HepG2 (cell line): ENCODE results near the gene DPCD. TPM values are rescaled to one million over a fixed set of nuclear protein-coding genes. Genes with fewer than 3 reads are reported as not detected.

Source experiments
- ATAC-seq: fragments of 200-7000 bp; cut with Tn5 transposase; 3 replicates; pipeline ENCODE4 v1.9.1; 2020; ENCODE audit warnings: mild to moderate bottlenecking, moderate library complexity
- BruUV-seq: library from RNA; stranded (reverse); fragments of 400-500 nt; replicated peaks from 2 replicates; lab custom pipeline; 2021; lab: Mats Ljungman, UMichigan
- CTCF ChIA-PET: fragments of 300-600 bp; formaldehyde crosslinking; extraction: SDS; loops from one replicate; lab custom pipeline; 2021; ENCODE audit warnings: low total read pairs, inconsistent platforms, low intra/inter-chr PET ratio; lab: Yijun Ruan, JAX
- POLR2A ChIA-PET: fragments of 350-600 bp; sonication (Branson Sonifier 250); formaldehyde crosslinking; loops from one replicate; lab custom pipeline; 2020; ENCODE audit warnings: antibody characterized with exemption, inconsistent platforms; lab: Yijun Ruan, JAX
- DNase-seq: peaks from one replicate; pipeline ENCODE4 v3.0.0-alpha.2; 2015; ENCODE audit warnings: low spot score
- FAIRE-seq: peaks from 3 replicates; lab custom pipeline; 2011; peaks lifted over from hg19 to GRCh38; lab: Jason Lieb, UNC
- H2AFZ ChIP-seq: one replicate; pipeline ENCODE4 v1.6.1; 2011; ENCODE audit warnings: low read length, inconsistent platforms
- H3K27ac ChIP-seq: fragments of 300-600 bp; 3 replicates; pipeline ENCODE4 v1.8.0; 2011; ENCODE audit warnings: mixed run types, mild to moderate bottlenecking, mixed read lengths, low read length, inconsistent platforms; ENCODE audit not compliant: insufficient read depth; ENCODE audit errors: extremely low read length
- H3K27me3 ChIP-seq, 2 experiments: fragments of 200-600 bp in 1 of 2; 2 replicates in 1 of 2; 3 replicates in 1 of 2; pipeline versions ENCODE4 v1.6.0 to v1.8.0; 2011; ENCODE audit warnings: low read length in 2 of 2, mild to moderate bottlenecking in 2 of 2, moderate library complexity in 2 of 2, inconsistent platforms in 1 of 2; ENCODE audit not compliant: insufficient read depth in 2 of 2, control insufficient read depth in 1 of 2
- H3K36me3 ChIP-seq, 2 experiments: fragments of 200-600 bp in 1 of 2; replicated peaks in 1 of 2; 2 replicates in 1 of 2; 3 replicates in 1 of 2; pipeline versions ENCODE4 v1.5.1 to v1.8.0; 2011; ENCODE audit warnings: low read length in 2 of 2, inconsistent platforms in 1 of 2; ENCODE audit not compliant: insufficient read depth in 2 of 2, control insufficient read depth in 1 of 2
- H3K4me1 ChIP-seq: 2 replicates; pipeline ENCODE4 v1.5.1; 2012; ENCODE audit warnings: low read length, inconsistent platforms; ENCODE audit not compliant: insufficient read depth
- H3K4me2 ChIP-seq: 2 replicates; pipeline ENCODE4 v1.6.0; 2011; ENCODE audit warnings: low read depth, low read length, inconsistent platforms
- H3K4me3 ChIP-seq, 3 experiments: fragments of 200-600 bp in 1 of 3; sonication (generic), shearing (Covaris generic) in 1 of 3; replicated peaks in 1 of 3; 2 replicates each; pipeline ENCODE4 v1.5.1; 2011 to 2016; ENCODE audit warnings: low read length in 3 of 3, inconsistent platforms in 2 of 3, low read depth in 2 of 3, mild to moderate bottlenecking in 2 of 3, control low read depth in 1 of 3, mixed read lengths in 1 of 3; ENCODE audit not compliant: insufficient read depth in 1 of 3
- H3K79me2 ChIP-seq: one replicate; pipeline ENCODE4 v1.6.1; 2011; ENCODE audit warnings: low read length, inconsistent platforms; ENCODE audit not compliant: insufficient read depth
- H3K9ac ChIP-seq: 2 replicates; pipeline ENCODE4 v1.6.0; 2011; ENCODE audit warnings: mild to moderate bottlenecking, low read depth, low read length, inconsistent platforms; ENCODE audit not compliant: insufficient read depth
- H3K9me3 ChIP-seq: 2 replicates; pipeline ENCODE4 v1.5.1; 2012; ENCODE audit warnings: mild to moderate bottlenecking, low read length
- H4K20me1 ChIP-seq: 2 replicates; pipeline ENCODE4 v1.6.0; 2011; ENCODE audit warnings: inconsistent platforms, mild to moderate bottlenecking, low read length, moderate library complexity; ENCODE audit not compliant: insufficient read depth
- AGO1 ChIP-seq: fragments of 200-400 bp; formaldehyde crosslinking; IDR thresholded peaks from 2 replicates; pipeline ENCODE4 v1.6.1; 2017; ENCODE audit warnings: mild to moderate bottlenecking, low read depth, low read length, moderate library complexity; ENCODE audit not compliant: poor library complexity, severe bottlenecking
- CBFB ChIP-seq: sonication (generic); formaldehyde crosslinking; IDR thresholded peaks from 2 replicates; pipeline ENCODE4 v1.4.0; 2020; ENCODE audit warnings: missing genetic modification reagents
- CEBPB ChIP-seq: IDR thresholded peaks from 2 replicates; pipeline ENCODE4 v1.6.1; 2011; ENCODE audit warnings: low read depth, low read length, improper control_type of control experiment, borderline replicate concordance
- MAFK ChIP-seq, 2 experiments: IDR thresholded peaks in 1 of 2; conservative IDR thresholded peaks in 1 of 2; 2 replicates each; pipeline ENCODE4 v1.6.1; 2011; ENCODE audit warnings: improper control_type of control experiment in 2 of 2, low read length in 2 of 2
- SIX4 ChIP-seq: sonication (generic); formaldehyde crosslinking; IDR thresholded peaks from 2 replicates; pipeline ENCODE4 v1.4.0; 2020; ENCODE audit warnings: missing genetic modification reagents
- SP1 ChIP-seq, 2 experiments: fragments of 450-650 bp in 1 of 2; sonication (generic) in 1 of 2; formaldehyde crosslinking in 1 of 2; IDR thresholded peaks; 2 replicates each; pipeline versions ENCODE4 v1.4.0 to v1.6.1; 2016 to 2020; ENCODE audit warnings: missing genetic modification reagents in 1 of 2
- ZBTB46 ChIP-seq: sonication (generic); formaldehyde crosslinking; IDR thresholded peaks from 2 replicates; pipeline ENCODE4 v1.4.0; 2020; ENCODE audit warnings: mild to moderate bottlenecking, missing genetic modification reagents, borderline replicate concordance
- ZIK1 ChIP-seq: sonication (generic); formaldehyde crosslinking; IDR thresholded peaks from 2 replicates; pipeline ENCODE4 v1.5.0; 2020; ENCODE audit warnings: mild to moderate bottlenecking, low read depth, missing genetic modification reagents, borderline replicate concordance
- WGBS: methylation state at CpG from one replicate; pipeline ENCODE4 v1.1.6; 2017; ENCODE audit warnings: low lambda C conversion rate; 5-methylcytosine and 5-hydroxymethylcytosine counted together
- in situ Hi-C: cut with HindIII; loops from 2 replicates; pipeline ENCODE4 v1.10.0; 2017; ENCODE audit warnings: low pct_unique_long_range_greater_than_20kb; ENCODE audit not compliant: extremely low pct_ligation_motif_present
- intact Hi-C: fragments of 100-400 bp; cut with micrococcal nuclease; formaldehyde crosslinking; loops from one replicate; pipeline ENCODE4 v1.10.0; 2022; ENCODE audit not compliant: unreplicated experiment
- polyA plus RNA-seq, 8 experiments: library from polyadenylated mRNA; depleted of rRNA in 3 of 8; stranded (reverse) in 7 of 8; unstranded in 1 of 8; fragments of >200 nt; fragmentation: Illumina TruSeq in 4 of 8; extraction: Trizol in 4 of 8; gene quantifications; 2 replicates each; pipeline versions ENCODE4 v1.2.1 to v1.2.3, GENCODE V29; 2011 to 2016; ENCODE audit warnings: low read depth in 4 of 8, missing spikeins in 1 of 8, mixed read lengths in 1 of 8; ENCODE audit not compliant: insufficient read depth in 1 of 8
- total RNA-seq, 5 experiments: library from RNA; depleted of rRNA; stranded (reverse); fragments of >200 nt; fragmentation: Illumina TruSeq; extraction: Trizol; gene quantifications; 2 replicates each; pipeline ENCODE4 v1.2.3, GENCODE V29; 2016; ENCODE audit warnings: low read depth in 1 of 5

Gene DPCD
- total and polyA plus RNA-seq, 2 of the 13 experiments (the other 11 are each of a cell fraction or from before 2014, with no cell fraction given), result 25.2 to 27.0 TPM

GRCh38 chr10:101573885-101574753 lies 14.0 kb upstream of the DPCD start:
- no peak for TF ChIP-seq CEBPB
- no peak for TF ChIP-seq SP1 (IDR thresholded peaks at IDR 0.05)
- no peak for TF ChIP-seq SP1 (CRISPR knock-in tag; IDR thresholded peaks at IDR 0.05)
- TF ChIP-seq AGO1, result peak; percentile 15
- TF ChIP-seq CBFB (CRISPR knock-in tag), result no peak
- no peak for TF ChIP-seq ZIK1 (CRISPR knock-in tag)
- TF ChIP-seq MAFK (conservative IDR thresholded peaks at IDR 0.05 in 1 of 2, IDR thresholded peaks at IDR 0.05 in 1 of 2; ENCODE audit: low read length in 2 of 2), result no peak
- no peak for TF ChIP-seq SIX4
- TF ChIP-seq ZBTB46, result no peak
- 96% methylated on average over 20 of the region's 25 CpGs for WGBS
- Histone ChIP-seq H3K79me2 (no peaks in the 10 kb centered on the region), H3K9ac (no peak overlapping the region), H3K27ac (no peak overlapping the region), H3K36me3 (no peaks in the 10 kb centered on the region), H4K20me1 (no peaks in the 10 kb centered on the region), H3K27me3 (peaks cover 0 to 14% of the 10 kb centered on the region in 2 experiments; a peak in 2 of 5 replicates), H3K4me2 (no peak overlapping the region), H2AFZ (no peak overlapping the region), H3K4me3 (no peak overlapping the region), H3K9me3 (no peaks in the 10 kb centered on the region), H3K4me1 (peaks cover 20% of the 10 kb centered on the region)
- BruUV-seq, result no TSS peak
- CTCF ChIA-PET, result no interaction called here
- ATAC-seq, result no peak
- FAIRE-seq, result no peak
- in situ Hi-C loops (loop anchor here (5.0 kb wide), 1 partner anchor 282 kb away; no protein-coding TSS in a partner anchor), intact Hi-C loops (loop anchor here (5.0 kb wide), 1 partner anchor 282 kb away; no protein-coding TSS in a partner anchor)
- no peak for DNase-seq
- POLR2A ChIA-PET, result no interaction called here
